ENCODE measurements around the gene PDE4D.
"Not testable (repeated sequence)": the region's sequence is repeated elsewhere in the genome, so short reads cannot be mapped to it uniquely, and the experiment has no call there.

PDE4D gene

GRCh38 chr5:59088546-59088945 lies 805.0 kb downstream of the PDE4D start:
- DNase-seq = no peak

- DNase-seq = no peak
Observed at GRCh38 chr5:59086024-59086423, 807.5 kb downstream of the PDE4D start.

DNA sequence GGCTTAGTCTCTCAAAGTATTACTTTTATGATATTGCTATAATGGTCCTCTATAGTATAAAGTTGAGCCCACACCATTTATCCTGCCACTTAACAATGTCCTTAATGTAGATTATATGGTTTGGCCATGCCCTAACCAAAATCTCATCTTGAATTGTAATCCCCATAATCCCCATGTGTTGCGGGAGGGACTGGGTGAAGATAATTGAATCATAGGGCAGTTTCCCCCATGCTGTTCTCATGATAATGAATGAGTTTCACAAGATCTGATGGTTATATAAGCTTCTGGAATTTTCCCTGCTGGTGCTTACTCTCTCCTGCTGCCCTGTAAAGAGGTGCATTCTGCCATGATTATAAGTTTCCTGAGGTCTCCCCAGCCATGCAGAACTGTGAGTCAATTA lies 811.8 kb downstream of the PDE4D start:
- DNase-seq = no peak

DNA sequence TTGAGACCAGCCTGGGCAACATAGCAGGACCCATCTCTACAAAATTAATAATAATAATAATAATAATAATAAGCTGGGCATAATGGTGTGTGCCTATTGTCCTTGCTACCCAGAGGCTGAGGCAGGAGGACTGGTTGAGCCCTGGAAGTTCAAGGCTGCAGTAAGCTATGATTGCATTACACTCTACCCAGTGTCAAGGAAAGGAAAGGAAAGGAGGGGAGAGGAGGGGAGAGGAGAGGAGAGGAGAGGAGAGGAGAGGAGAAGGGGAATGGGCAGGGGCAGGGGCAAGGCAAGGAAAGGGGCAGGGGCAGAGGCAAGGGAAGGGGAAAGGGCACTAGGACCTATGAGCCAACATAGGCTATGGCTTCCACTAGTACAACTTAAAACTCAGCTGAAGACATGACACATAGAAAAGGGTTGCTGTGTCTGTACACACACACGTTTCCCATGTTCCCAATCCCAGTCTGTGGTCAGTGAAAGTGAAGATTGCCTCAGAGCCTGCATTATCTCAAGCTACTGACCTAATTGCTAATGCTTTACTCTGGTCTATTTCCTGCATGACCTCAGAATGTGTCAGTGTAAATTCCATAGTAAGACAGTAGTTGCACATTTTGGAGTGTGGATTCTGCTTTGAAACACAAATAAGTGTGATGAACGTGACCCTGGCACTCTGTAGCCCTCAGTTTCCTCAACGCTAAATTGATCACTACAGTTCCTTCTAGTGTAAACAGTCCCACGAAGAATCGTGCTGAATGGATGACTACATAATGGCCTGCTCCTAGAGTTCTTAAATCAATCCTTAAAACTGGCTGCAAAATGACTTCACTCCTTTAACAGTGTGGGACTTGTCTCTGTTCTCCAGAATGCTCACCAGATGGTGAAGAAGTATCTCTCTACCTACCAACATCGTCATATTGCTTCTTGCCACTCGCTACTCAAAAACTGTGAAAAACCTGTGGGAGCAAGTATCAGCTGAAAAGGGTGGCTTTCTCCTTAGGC lies 813.6 kb downstream of the PDE4D start:
- no peak for DNase-seq

DNA sequence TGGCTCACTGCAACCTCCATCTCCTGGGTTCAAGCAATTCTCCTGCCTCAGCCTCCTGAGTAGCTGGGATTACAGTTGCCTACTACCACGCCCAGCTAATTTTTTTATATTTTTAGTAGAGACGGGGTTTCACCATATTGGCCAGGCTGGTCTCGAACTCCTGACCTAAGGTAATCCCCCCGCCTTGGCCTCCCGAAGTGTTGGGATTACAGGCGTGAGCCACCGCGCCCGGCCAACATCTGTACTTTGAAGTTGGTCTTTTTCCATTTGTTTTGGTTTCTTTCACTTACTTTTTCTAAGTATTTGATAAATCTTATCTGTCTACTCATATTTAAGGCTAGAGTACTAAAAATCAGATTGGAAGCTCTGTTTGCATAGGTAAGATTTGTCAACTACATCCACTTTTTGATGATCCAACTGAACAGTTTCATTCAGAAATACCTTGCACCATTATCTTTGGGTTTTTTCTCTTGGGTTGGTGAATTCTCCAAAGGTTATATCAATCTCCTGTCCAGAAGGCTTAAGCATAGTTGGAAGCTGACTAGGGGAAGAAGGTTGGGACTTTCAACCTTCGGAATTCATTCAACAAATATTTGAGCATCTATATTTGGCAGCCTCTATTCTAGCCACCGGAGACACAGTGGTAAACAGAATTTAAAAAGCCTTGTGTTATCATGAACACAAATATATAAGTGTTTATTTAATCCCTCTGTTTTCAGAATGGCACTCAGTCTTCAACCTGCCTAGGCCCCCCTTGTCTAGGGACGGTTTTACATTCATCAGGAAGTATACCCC lies 821.6 kb downstream of the PDE4D start:
- DNase-seq = no peak

GRCh38 chr5:59069438-59070079 lies 824.0 kb downstream of the PDE4D start:
- no peak for DNase-seq

GRCh38 chr5:59067956-59068656 lies 825.4 kb downstream of the PDE4D start:
- DNase-seq = no peak

DNA sequence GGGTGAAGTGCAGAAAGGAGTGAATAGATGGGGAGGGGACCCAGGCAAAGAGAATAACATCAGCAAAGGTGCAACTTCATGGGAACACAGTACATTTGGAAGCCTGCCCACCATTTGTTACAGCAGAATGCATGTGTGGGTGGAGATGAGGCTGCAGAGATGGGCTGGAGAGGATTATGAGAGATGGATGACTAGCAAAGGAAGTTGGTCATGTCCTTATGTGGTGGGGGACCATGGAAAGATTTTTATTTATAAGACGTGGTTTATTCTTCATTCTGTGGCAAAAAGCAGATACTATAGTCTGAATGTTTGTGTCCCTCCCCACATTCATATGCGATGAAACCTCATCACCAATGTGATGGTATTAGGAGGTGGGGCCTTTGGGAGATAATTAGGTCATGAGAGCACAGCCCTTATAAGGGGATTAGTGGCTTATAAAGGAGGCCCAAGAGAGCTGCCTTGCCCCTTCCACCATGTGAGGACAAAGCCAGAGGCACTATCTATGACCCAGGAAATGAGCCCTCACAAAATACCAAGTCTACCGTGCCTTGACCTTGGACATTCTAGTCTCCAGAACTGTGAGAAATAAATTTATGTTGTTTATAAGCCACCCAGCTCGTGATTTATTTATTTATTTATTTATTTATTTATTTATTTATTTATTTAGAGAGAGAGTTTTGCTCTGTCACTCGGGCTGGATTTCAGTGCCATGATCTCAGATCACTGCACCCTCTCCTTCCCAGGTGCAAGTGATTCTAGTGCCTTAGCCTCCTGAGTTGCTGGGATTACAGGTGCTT lies 827.0 kb downstream of the PDE4D start:
- DNase-seq = no peak

GRCh38 chr5:59065554-59065953 lies 828.0 kb downstream of the PDE4D start:
- no peak for DNase-seq

GRCh38 chr5:59064293-59064692 lies 829.2 kb downstream of the PDE4D start:
- DNase-seq = no peak

GRCh38 chr5:59062986-59063683 lies 830.4 kb downstream of the PDE4D start:
- no peak for DNase-seq

DNA sequence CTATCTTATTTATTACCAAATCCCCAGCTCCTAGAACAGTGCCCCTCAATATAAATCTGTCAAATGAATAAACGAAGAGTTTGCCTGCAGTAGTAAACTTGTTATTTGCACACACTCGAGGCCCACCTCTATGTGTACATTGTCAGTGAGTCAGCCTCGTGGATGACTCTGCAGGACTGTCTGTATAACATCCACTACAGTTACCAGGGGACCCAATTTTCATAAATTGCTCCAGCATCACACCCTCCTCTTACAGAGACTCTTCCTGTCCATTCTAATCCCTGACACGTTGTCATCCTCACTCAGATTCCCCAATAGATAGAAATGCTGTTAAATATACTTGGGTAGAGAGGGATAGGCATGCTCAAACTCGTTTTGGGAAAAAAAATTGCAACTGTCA lies 832.1 kb downstream of the PDE4D start:
- no peak for DNase-seq

- no peak for DNase-seq
Observed at GRCh38 chr5:59058969-59059687, 834.4 kb downstream of the PDE4D start.

- no peak for DNase-seq
Observed at GRCh38 chr5:59058237-59058636, 835.3 kb downstream of the PDE4D start.

GRCh38 chr5:59056599-59056998 lies 836.9 kb downstream of the PDE4D start:
- DNase-seq = not testable (repeated sequence)

DNA sequence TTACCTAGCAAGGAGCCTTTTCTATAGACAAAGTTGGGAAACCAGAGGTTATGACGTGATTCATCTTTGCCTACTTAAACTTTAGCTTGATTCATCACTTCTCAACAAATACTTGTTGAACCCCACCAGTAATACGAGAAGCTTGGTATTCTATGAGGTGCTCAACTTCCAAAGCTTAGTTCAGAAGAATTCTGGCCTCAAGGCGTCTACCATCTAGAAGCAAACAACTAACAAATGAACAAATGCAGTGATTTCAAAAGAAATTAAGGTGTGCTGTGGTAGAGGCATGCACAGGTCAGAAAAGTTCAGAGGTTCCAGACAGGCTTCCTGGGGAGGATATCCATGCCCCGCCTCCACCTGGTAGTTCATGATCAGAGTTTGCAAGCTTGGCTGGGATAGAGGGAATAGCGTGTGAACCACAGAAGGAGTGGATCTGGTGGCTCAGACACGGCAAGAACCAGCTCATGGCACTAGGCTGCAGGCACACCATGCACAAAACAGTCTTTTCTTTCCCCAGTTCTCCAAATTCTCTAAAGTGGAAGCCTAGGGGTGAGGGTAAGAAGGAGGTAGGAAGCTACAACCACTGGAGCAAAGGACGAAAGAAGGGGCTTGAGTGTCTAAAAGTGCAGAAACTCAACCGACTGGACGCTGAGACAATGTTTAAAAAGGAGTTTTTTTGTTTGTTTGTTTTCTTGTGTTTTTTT lies 837.6 kb downstream of the PDE4D start:
- DNase-seq = no peak

DNA sequence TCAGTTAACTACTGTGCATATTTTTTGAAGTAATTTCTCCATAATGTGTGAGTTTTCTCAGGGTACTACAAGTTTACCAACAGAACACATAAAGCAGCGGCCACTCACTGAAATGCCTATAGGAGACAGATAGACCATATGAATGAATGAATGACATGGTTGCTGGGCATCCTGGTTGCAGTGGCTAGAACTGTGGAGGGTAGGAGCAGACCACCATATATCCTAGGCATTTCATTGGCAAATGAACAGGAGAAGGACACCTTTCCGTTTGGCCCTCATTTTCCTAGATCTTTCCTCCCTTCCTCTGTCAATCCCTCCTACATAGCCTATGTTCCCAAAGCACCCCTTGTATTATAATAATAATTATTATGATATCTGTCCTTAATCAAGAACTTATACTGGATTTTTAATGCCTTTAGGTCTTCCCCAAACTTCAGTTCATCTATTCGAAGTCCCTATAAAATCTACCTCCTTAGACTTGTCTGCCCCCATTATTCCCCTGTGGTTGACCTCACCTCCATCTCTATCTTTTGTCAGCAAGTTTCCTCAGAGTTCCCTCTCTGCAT lies 838.5 kb downstream of the PDE4D start:
- no peak for DNase-seq

DNA sequence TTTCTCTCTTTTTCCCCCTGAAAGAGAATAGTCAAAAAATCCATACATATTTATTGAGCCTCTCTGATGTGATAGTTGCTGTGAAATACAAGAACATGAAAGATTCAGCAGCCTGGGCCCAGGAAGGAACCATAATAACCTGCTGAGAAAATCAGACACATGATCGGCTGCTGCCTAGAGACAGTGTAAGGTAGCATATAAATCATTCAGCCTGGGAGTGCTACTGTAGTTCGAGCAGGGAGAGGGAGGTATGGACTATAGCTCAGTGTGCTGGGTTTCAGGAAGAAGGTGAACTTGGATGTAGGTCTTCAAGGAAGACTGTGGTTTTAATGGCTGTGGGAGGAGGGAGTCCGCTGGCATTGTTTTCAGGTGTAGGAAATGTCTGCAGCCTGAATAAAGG lies 841.6 kb downstream of the PDE4D start:
- no peak for DNase-seq

DNA sequence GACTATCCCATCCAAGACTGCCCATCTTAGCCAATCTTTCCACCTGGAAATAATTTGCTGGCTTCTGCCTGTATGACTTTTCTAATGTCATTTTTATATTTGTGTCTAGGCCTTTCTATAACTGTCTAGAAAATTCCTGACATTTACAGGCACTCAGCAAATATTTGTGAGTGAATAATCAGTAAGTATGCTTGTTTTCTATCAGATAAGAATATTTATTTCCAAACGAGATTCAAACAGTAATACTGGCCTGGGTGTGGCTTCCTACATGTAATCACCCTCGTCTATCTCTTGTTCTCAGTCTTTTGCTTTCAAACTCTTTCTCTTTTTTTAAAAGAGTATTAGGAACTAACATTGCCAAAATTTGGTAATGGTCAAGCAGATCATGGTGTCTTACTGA lies 844.4 kb downstream of the PDE4D start:
- DNase-seq = no peak

Measured in left hindlimb (tissue), 1 donor.